WTC11 (cell line): ENCODE measurements around the gene ANGPTL5. TPM values are rescaled to one million over a fixed set of nuclear protein-coding genes. Genes with fewer than 3 reads are reported as not detected.

Source experiments
- ATAC-seq: fragments of 200-7000 bp; cut with Tn5 transposase; 2 replicates; pipeline ENCODE4 v1.10.0; 2021; ENCODE audit warnings: mild to moderate bottlenecking, moderate library complexity
- CTCF ChIA-PET: fragments of 300-600 bp; sonication (Branson Sonifier 250); formaldehyde crosslinking; loops from one replicate; lab custom pipeline; 2021; ENCODE audit warnings: antibody characterized with exemption; lab: Charles Lee
- POLR2A ChIA-PET: fragments of 350-600 bp; sonication (Branson Sonifier 250); formaldehyde crosslinking; loops from one replicate; lab custom pipeline; 2021; ENCODE audit warnings: antibody characterized with exemption; lab: Charles Lee
- DNase-seq: peaks from one replicate; pipeline ENCODE4 v3.0.0; 2021; ENCODE audit warnings: low spot score
- H3K27ac Mint-ChIP-seq: 2 replicates; pipeline ENCODE4 v1.8.0; 2021; ENCODE audit warnings: mixed read lengths
- H3K27me3 Mint-ChIP-seq: 2 replicates; pipeline ENCODE4 v1.8.0; 2021; ENCODE audit warnings: low read depth, mild to moderate bottlenecking, moderate library complexity, mixed read lengths
- H3K36me3 Mint-ChIP-seq: 2 replicates; pipeline ENCODE4 v1.8.0; 2021; ENCODE audit warnings: mixed read lengths
- H3K4me1 Mint-ChIP-seq: 2 replicates; pipeline ENCODE4 v1.8.0; 2022; ENCODE audit warnings: mixed read lengths
- H3K4me3 Mint-ChIP-seq: 2 replicates; pipeline ENCODE4 v1.8.0; 2021; ENCODE audit warnings: mild to moderate bottlenecking, moderate library complexity, mixed read lengths
- H3K9me3 Mint-ChIP-seq: 2 replicates; pipeline ENCODE4 v1.8.0; 2021; ENCODE audit warnings: mixed read lengths
- CREB1 ChIP-seq: sonication (generic); formaldehyde crosslinking; IDR thresholded peaks from 2 replicates; pipeline ENCODE4 v1.8.0; 2023; ENCODE audit warnings: mild to moderate bottlenecking, missing genetic modification reagents
- FOXJ3 ChIP-seq: sonication (generic); formaldehyde crosslinking; IDR thresholded peaks from 2 replicates; pipeline ENCODE4 v1.9.0; 2021; ENCODE audit warnings: missing genetic modification reagents, mild to moderate bottlenecking, borderline replicate concordance
- FOXK1 ChIP-seq: sonication (generic); formaldehyde crosslinking; IDR thresholded peaks from 2 replicates; pipeline ENCODE4 v1.8.0; 2022; ENCODE audit warnings: mild to moderate bottlenecking, moderate library complexity, missing genetic modification reagents
- GABPB1 ChIP-seq: sonication (generic); formaldehyde crosslinking; IDR thresholded peaks from 2 replicates; pipeline ENCODE4 v1.8.1; 2023; ENCODE audit warnings: mild to moderate bottlenecking, missing genetic modification reagents
- GTF2I ChIP-seq: fragments of 250-450 bp; sonication (Bioruptor Pico); conservative IDR thresholded peaks from 2 replicates; pipeline ENCODE4 v1.4.0; 2021; ENCODE audit warnings: mild to moderate bottlenecking
- JAZF1 ChIP-seq: fragments of 250-450 bp; sonication (Bioruptor Pico); IDR thresholded peaks from 2 replicates; pipeline ENCODE4 v1.9.0; 2021; ENCODE audit warnings: moderate library complexity, mild to moderate bottlenecking, inconsistent platforms
- PRDM15 ChIP-seq: sonication (generic); formaldehyde crosslinking; IDR thresholded peaks from 2 replicates; pipeline ENCODE4 v1.8.0; 2022; ENCODE audit warnings: missing genetic modification reagents
- SMAD4 ChIP-seq: sonication (generic); formaldehyde crosslinking; IDR thresholded peaks from 2 replicates; pipeline ENCODE4 v1.8.0; 2022; ENCODE audit warnings: mild to moderate bottlenecking, missing genetic modification reagents
- SP1 ChIP-seq: sonication (generic); formaldehyde crosslinking; conservative IDR thresholded peaks from 2 replicates; pipeline ENCODE4 v1.8.1; 2022; ENCODE audit warnings: missing genetic modification reagents
- ZNF219 ChIP-seq: sonication (generic); formaldehyde crosslinking; IDR thresholded peaks from 2 replicates; pipeline ENCODE4 v1.8.0; 2023; ENCODE audit warnings: missing genetic modification reagents, mild to moderate bottlenecking, borderline replicate concordance
- ZNF423 ChIP-seq: fragments of 250-450 bp; sonication (Bioruptor Pico); IDR thresholded peaks from 2 replicates; pipeline ENCODE4 v2.1.2; 2022; ENCODE audit warnings: mild to moderate bottlenecking, moderate library complexity
- ZSCAN18 ChIP-seq: fragments of 250-450 bp; sonication (Bioruptor Pico); IDR thresholded peaks from 2 replicates; pipeline ENCODE4 v2.1.2; 2022; ENCODE audit warnings: mild to moderate bottlenecking, moderate library complexity
- total RNA-seq: library from RNA; stranded (reverse); gene quantifications from 3 replicates; pipeline ENCODE4 v1.2.3, GENCODE V29; 2021
- TF ChIP-seq, protein P1 (sequence below): sonication (generic); formaldehyde crosslinking; IDR thresholded peaks from 2 replicates; pipeline ENCODE4 v1.8.1; 2022; ENCODE audit warnings: low read depth, missing genetic modification reagents, borderline replicate concordance
- TF ChIP-seq, protein P2 (sequence below): fragments of 250-450 bp; sonication (Bioruptor Pico); IDR thresholded peaks from 2 replicates; pipeline ENCODE4 v1.9.0; 2021; ENCODE audit warnings: mild to moderate bottlenecking
- TF ChIP-seq, protein P3 (sequence below): sonication (generic); formaldehyde crosslinking; IDR thresholded peaks from 2 replicates; pipeline ENCODE4 v1.8.0; 2022; ENCODE audit warnings: mild to moderate bottlenecking, missing genetic modification reagents
- TF ChIP-seq, protein P4 (sequence below): sonication (generic); formaldehyde crosslinking; IDR thresholded peaks from 2 replicates; pipeline ENCODE4 v1.8.0; 2022; ENCODE audit warnings: mild to moderate bottlenecking, missing genetic modification reagents
- TF ChIP-seq, protein P5 (sequence below): sonication (generic); formaldehyde crosslinking; IDR thresholded peaks from 2 replicates; pipeline ENCODE4 v1.8.1; 2023; ENCODE audit warnings: mild to moderate bottlenecking, missing genetic modification reagents
- TF ChIP-seq, protein P6 (sequence below): sonication (generic); formaldehyde crosslinking; conservative IDR thresholded peaks from 2 replicates; pipeline ENCODE4 v1.8.1; 2023; ENCODE audit warnings: mild to moderate bottlenecking, low read depth, missing genetic modification reagents, moderate library complexity

Gene ANGPTL5
- total RNA-seq, 1 experiment from 2014 or later, result not detected

GRCh38 chr11:101929294-101929915 is 13.1 kb upstream of the ANGPTL5 start:
- H3K27me3 Mint-ChIP-seq, result no peaks in the 10 kb centered on the region
- no peaks in the 10 kb centered on the region for H3K36me3 Mint-ChIP-seq
- ATAC-seq, result peak; percentile 41
- H3K4me3 Mint-ChIP-seq, result no peak overlapping the region
- no peaks in the 10 kb centered on the region for H3K4me1 Mint-ChIP-seq
- ChIA-PET POLR2A (no interaction called here), CTCF (interaction anchor here (1.1 to 2.1 kb wide), 3 partner anchors 15 to 78 kb away, joined by 3 to 9 read pairs (median 4); partner anchors contain the start of gene CEP126)
- H3K9me3 Mint-ChIP-seq, result peaks cover 4% of the 10 kb centered on the region; the same call in 1 of the 2 replicates
- no peak for DNase-seq
- no peak overlapping the region for H3K27ac Mint-ChIP-seq
- TF ChIP-seq CREB1 (CRISPR knock-in tag) (no peak), ZNF219 (CRISPR knock-in tag) (no peak), GTF2I (CRISPR knock-in tag) (no peak), FOXK1 (CRISPR knock-in tag) (no peak), SMAD4 (no peak), PRDM15 (CRISPR knock-in tag) (no peak), SP1 (no peak), ZNF423 (CRISPR knock-in tag) (no peak), ZSCAN18 (no peak), GABPB1 (CRISPR knock-in tag) (no peak), JAZF1 (no peak), FOXJ3 (CRISPR knock-in tag) (no peak)
- TF ChIP-seq, protein P1, sequence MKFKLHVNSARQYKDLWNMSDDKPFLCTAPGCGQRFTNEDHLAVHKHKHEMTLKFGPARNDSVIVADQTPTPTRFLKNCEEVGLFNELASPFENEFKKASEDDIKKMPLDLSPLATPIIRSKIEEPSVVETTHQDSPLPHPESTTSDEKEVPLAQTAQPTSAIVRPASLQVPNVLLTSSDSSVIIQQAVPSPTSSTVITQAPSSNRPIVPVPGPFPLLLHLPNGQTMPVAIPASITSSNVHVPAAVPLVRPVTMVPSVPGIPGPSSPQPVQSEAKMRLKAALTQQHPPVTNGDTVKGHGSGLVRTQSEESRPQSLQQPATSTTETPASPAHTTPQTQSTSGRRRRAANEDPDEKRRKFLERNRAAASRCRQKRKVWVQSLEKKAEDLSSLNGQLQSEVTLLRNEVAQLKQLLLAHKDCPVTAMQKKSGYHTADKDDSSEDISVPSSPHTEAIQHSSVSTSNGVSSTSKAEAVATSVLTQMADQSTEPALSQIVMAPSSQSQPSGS (CRISPR knock-in tag), result no peak
- TF ChIP-seq, protein P2, sequence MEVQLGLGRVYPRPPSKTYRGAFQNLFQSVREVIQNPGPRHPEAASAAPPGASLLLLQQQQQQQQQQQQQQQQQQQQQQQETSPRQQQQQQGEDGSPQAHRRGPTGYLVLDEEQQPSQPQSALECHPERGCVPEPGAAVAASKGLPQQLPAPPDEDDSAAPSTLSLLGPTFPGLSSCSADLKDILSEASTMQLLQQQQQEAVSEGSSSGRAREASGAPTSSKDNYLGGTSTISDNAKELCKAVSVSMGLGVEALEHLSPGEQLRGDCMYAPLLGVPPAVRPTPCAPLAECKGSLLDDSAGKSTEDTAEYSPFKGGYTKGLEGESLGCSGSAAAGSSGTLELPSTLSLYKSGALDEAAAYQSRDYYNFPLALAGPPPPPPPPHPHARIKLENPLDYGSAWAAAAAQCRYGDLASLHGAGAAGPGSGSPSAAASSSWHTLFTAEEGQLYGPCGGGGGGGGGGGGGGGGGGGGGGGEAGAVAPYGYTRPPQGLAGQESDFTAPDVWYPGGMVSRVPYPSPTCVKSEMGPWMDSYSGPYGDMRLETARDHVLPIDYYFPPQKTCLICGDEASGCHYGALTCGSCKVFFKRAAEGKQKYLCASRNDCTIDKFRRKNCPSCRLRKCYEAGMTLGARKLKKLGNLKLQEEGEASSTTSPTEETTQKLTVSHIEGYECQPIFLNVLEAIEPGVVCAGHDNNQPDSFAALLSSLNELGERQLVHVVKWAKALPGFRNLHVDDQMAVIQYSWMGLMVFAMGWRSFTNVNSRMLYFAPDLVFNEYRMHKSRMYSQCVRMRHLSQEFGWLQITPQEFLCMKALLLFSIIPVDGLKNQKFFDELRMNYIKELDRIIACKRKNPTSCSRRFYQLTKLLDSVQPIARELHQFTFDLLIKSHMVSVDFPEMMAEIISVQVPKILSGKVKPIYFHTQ (CRISPR knock-in tag), result no peak
- TF ChIP-seq, protein P3, sequence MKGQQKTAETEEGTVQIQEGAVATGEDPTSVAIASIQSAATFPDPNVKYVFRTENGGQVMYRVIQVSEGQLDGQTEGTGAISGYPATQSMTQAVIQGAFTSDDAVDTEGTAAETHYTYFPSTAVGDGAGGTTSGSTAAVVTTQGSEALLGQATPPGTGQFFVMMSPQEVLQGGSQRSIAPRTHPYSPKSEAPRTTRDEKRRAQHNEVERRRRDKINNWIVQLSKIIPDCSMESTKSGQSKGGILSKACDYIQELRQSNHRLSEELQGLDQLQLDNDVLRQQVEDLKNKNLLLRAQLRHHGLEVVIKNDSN, result no peak
- TF ChIP-seq, protein P4, sequence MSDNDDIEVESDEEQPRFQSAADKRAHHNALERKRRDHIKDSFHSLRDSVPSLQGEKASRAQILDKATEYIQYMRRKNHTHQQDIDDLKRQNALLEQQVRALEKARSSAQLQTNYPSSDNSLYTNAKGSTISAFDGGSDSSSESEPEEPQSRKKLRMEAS (CRISPR knock-in tag), result no peak
- TF ChIP-seq, protein P5, sequence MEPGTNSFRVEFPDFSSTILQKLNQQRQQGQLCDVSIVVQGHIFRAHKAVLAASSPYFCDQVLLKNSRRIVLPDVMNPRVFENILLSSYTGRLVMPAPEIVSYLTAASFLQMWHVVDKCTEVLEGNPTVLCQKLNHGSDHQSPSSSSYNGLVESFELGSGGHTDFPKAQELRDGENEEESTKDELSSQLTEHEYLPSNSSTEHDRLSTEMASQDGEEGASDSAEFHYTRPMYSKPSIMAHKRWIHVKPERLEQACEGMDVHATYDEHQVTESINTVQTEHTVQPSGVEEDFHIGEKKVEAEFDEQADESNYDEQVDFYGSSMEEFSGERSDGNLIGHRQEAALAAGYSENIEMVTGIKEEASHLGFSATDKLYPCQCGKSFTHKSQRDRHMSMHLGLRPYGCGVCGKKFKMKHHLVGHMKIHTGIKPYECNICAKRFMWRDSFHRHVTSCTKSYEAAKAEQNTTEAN (CRISPR knock-in tag), result no peak
- TF ChIP-seq, protein P6, sequence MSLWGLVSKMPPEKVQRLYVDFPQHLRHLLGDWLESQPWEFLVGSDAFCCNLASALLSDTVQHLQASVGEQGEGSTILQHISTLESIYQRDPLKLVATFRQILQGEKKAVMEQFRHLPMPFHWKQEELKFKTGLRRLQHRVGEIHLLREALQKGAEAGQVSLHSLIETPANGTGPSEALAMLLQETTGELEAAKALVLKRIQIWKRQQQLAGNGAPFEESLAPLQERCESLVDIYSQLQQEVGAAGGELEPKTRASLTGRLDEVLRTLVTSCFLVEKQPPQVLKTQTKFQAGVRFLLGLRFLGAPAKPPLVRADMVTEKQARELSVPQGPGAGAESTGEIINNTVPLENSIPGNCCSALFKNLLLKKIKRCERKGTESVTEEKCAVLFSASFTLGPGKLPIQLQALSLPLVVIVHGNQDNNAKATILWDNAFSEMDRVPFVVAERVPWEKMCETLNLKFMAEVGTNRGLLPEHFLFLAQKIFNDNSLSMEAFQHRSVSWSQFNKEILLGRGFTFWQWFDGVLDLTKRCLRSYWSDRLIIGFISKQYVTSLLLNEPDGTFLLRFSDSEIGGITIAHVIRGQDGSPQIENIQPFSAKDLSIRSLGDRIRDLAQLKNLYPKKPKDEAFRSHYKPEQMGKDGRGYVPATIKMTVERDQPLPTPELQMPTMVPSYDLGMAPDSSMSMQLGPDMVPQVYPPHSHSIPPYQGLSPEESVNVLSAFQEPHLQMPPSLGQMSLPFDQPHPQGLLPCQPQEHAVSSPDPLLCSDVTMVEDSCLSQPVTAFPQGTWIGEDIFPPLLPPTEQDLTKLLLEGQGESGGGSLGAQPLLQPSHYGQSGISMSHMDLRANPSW (CRISPR knock-in tag), result no peak
